GM12874 (cell line): ENCODE data around the gene RNF152.

ENCODE experiments used
- TF ChIP-seq, protein P1 (sequence below): IDR thresholded peaks from 2 replicates; pipeline ENCODE4 v1.5.1; 2011; ENCODE audit warnings: low read depth, mild to moderate bottlenecking, control low read depth, low read length, moderate library complexity; ENCODE audit not compliant: insufficient read depth

The RNF152 gene

DNA sequence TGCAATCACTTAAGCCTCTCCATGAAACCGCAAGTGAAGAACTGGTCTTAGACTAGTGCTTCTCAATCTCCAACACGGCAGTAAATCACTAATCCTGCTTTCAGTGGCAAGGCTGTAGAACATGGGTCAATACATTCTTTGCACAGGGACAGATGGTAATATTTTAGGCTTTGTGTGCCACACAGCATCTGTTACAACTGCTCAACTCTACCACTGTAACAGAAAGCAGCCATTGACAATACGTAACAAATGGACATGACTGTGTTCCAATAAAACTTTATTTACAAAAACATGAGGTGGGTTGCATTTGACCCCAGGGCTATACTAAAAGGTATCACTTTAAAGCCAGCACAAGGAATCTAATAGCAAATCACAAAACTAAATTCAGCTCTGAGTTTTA lies 51.1 kb downstream of the RNF152 start:
- TF ChIP-seq, protein P1, sequence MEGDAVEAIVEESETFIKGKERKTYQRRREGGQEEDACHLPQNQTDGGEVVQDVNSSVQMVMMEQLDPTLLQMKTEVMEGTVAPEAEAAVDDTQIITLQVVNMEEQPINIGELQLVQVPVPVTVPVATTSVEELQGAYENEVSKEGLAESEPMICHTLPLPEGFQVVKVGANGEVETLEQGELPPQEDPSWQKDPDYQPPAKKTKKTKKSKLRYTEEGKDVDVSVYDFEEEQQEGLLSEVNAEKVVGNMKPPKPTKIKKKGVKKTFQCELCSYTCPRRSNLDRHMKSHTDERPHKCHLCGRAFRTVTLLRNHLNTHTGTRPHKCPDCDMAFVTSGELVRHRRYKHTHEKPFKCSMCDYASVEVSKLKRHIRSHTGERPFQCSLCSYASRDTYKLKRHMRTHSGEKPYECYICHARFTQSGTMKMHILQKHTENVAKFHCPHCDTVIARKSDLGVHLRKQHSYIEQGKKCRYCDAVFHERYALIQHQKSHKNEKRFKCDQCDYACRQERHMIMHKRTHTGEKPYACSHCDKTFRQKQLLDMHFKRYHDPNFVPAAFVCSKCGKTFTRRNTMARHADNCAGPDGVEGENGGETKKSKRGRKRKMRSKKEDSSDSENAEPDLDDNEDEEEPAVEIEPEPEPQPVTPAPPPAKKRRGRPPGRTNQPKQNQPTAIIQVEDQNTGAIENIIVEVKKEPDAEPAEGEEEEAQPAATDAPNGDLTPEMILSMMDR, result no peak

DNA sequence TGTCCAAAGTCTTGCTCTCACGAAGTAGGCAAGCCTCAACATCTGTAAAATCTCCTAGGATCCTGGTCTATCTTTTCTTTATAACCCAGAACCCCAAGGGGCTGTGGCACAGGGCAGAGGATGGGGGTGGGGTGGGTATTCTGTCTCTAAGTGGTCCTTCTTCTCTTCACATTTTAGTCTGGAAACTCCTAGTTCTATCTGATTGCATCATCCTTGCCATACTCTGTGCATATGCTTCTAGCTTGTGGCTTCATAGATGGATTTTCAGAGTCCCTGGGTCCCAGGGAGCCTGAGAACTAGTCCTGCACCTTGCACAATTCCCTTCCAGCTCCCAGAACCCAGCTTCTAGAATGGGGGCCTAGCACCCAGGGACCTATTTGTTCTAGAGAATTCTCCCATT lies 52.5 kb downstream of the RNF152 start:
- TF ChIP-seq, protein P1, result no peak

DNA sequence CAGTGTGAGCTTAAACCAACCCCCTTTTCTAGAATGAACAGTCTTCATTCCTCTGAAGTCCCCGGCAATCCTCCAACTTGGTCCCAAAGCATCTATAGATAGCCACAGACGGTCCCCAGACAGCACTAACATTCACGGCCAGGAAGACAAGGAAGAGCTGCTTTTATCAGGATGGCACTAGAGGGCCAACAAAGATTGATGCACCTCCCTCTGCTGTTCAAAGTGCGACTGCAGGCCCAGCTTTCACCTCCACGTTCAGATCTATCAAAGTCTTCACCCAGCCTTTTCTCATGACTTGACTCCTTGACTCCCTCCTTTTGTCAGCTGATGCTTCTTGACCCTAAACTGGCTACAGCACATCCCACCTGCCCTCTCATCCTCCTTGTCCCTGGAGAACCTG lies 54.3 kb downstream of the RNF152 start:
- TF ChIP-seq, protein P1, result no peak

DNA sequence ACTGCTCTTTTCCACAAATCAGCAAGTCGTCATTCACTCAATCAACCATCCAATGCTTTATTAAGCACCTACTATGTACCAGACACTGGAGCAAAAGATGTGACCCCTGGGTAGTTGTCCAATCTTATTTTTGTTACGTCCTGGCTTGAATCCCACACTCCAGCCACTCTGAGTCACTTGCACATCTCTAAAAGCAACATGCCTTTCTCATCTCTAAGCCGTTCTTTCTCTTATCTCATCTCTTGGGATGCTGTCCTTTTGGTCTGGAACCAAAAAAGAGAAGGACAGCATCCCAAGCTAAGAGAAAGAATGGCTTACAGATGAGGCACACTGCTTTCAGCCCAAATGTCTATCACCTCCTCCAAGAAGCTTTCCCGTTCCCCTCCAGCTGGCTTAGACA lies 58.8 kb downstream of the RNF152 start:
- TF ChIP-seq, protein P1, result no peak

DNA sequence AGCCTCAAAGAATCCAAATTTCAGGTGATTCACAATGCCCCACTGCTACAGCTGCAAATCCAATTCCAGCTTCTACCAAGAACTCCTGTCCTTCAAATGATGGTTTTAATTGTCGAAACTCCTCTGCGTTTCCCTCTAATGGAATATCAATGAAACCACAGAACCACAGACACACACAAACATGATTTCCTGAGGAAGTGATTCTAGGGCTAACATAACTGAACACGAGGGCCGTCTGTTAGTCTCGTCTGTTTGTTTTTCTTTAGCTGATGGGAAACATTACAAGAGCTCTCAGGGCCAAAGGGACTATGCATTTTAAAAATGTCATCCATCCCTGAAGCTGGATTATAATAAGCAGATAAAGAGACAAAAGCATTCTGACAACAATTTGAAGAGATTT lies 59.4 kb downstream of the RNF152 start:
- TF ChIP-seq, protein P1, result no peak

DNA sequence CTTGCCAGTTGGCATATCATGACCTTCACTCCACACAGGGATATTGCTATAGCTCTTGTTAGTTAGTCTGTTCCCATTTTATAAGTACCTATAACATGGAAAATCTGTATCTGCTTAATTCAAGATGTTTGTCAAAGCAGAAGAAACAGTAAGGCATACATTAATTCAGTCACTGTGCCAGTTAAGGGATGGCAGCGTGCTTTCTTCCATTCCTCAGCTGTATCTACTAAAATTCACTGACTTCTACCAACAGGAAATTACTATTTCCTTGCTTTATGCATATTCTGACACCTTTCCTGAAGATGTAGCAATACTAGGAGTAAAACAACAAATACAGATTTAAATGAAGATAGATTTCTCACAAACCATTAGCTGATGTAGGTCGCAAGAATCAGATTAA lies 59.9 kb downstream of the RNF152 start:
- TF ChIP-seq, protein P1, result no peak

DNA sequence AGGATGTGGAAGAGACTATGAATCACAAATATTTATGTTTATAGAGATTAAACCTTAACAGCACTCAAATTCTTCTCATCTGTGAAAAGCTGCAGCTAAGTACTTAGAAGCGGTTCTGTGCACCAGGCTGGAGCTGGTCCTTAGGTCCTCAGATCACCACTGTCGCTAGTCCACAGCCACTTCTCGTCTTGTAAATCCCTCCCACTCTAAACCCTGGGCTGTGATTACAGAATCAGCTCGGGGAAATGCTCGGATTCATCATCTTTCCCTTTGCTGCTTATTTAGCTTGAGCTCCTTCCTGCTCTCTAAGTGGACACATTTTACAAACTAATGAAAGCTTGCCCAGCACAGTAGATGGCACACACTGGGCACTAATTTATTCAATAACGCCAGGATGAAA lies 61.7 kb downstream of the RNF152 start:
- TF ChIP-seq, protein P1, result no peak

DNA sequence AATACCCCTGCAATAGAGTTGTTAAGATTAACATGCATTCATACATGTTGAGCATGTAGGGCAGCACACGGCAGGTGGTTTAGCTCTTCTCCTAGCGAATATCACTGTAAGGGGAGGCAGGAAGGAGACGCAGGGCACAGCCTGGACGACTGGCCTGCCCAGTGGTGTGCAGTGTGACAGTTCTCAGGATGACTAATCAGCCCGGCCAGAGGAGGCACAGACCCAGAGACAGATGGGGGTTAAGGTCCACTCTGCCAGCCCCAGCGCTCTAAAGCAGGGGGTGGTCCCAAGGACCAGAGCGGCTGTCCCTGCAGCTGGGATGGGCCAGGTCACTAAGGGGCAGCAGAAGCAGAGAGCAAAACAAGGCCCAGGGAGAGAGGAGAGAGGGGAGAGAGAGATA lies 63.7 kb downstream of the RNF152 start:
- TF ChIP-seq, protein P1, result no peak
